Measurements from ENCODE around the gene KLK2. TPM values are rescaled to one million over a fixed set of nuclear protein-coding genes. Genes with fewer than 3 reads are reported as not detected.

The KLK2 gene
- total and polyA plus RNA-seq, 7 experiments from 2014 or later, result not detected

DNA sequence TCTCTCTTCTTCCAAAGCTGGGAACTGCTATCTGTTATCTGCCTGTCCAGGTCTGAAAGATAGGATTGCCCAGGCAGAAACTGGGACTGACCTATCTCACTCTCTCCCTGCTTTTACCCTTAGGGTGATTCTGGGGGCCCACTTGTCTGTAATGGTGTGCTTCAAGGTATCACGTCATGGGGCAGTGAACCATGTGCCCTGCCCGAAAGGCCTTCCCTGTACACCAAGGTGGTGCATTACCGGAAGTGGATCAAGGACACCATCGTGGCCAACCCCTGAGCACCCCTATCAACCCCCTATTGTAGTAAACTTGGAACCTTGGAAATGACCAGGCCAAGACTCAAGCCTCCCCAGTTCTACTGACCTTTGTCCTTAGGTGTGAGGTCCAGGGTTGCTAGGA, 13.4 kb upstream of the KLK2 start:
- H3K27ac Mint-ChIP-seq, result no peak overlapping the region
- peaks cover 0 to 8% (median 0%) of the 10 kb centered on the region in 7 donors for H3K4me1 Mint-ChIP-seq
- POLR2A ChIA-PET, result no interaction called here
- no peaks in the 10 kb centered on the region for H3K36me3 ChIP-seq (ENCODE audit: control insufficient read depth in 2 of 3, insufficient read depth in 3 of 3, low read length in 3 of 3)
- no peak overlapping the region for H3K27ac ChIP-seq (ENCODE audit: low read depth, low read length)
- CTCF ChIA-PET, result no interaction called here
- intact Hi-C loops (cut with micrococcal nuclease), result no loop called here
- ATAC-seq (no peak), DNase-seq (no peak)
- H3K4me3 ChIP-seq (ENCODE audit: low read length), result no peak overlapping the region
- H3K4me1 ChIP-seq (ENCODE audit: control insufficient read depth in 2 of 2, insufficient read depth in 2 of 2, low read length in 2 of 2), result no peaks in the 10 kb centered on the region
- peaks cover 0 to 4% of the 10 kb centered on the region in 2 donors for H3K27me3 ChIP-seq (ENCODE audit: control insufficient read depth in 2 of 2, insufficient read depth in 2 of 2, low read length in 2 of 2)
- H3K36me3 Mint-ChIP-seq, result peaks cover 0 to 8% (median 0%) of the 10 kb centered on the region in 5 donors
- H3K9me3 Mint-ChIP-seq, result peaks cover 0 to 21% (median 6%) of the 10 kb centered on the region in 11 donors
- no peaks in the 10 kb centered on the region for H3K9me3 ChIP-seq (ENCODE audit: control insufficient read depth in 2 of 3, low read length in 3 of 3)
- H3K4me3 Mint-ChIP-seq, result no peak overlapping the region
- peaks cover 15 to 74% (median 61%) of the 10 kb centered on the region in 5 donors for H3K27me3 Mint-ChIP-seq

DNA sequence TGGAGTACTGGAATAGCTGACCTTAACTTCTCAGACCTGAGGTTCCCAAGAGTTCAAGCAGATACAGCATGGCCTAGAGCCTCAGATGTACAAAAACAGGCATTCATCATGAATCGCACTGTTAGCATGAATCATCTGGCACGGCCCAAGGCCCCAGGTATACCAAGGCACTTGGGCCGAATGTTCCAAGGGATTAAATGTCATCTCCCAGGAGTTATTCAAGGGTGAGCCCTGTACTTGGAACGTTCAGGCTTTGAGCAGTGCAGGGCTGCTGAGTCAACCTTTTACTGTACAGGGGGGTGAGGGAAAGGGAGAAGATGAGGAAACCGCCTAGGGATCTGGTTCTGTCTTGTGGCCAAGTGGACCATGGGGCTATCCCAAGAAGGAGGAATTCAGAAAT, 12.2 kb upstream of the KLK2 start:
- ATAC-seq (no peak), DNase-seq (no peak)
- H3K36me3 Mint-ChIP-seq, result peaks cover 0 to 8% (median 0%) of the 10 kb centered on the region in 5 donors
- ChIA-PET CTCF (no interaction called here), POLR2A (no interaction called here)
- peaks cover 0 to 21% (median 3%) of the 10 kb centered on the region in 11 donors for H3K9me3 Mint-ChIP-seq
- no peak overlapping the region for H3K4me3 ChIP-seq (ENCODE audit: low read length)
- H3K4me1 Mint-ChIP-seq, result peaks cover 0 to 8% (median 0%) of the 10 kb centered on the region in 7 donors
- H3K27me3 Mint-ChIP-seq, result peaks cover 12 to 73% (median 54%) of the 10 kb centered on the region in 5 donors
- no peak overlapping the region for H3K27ac Mint-ChIP-seq
- H3K36me3 ChIP-seq (ENCODE audit: control insufficient read depth in 2 of 3, insufficient read depth in 3 of 3, low read length in 3 of 3), result no peaks in the 10 kb centered on the region
- intact Hi-C loops (cut with micrococcal nuclease), result no loop called here
- no peaks in the 10 kb centered on the region for H3K9me3 ChIP-seq (ENCODE audit: control insufficient read depth in 2 of 3, low read length in 3 of 3)
- H3K4me3 Mint-ChIP-seq, result no peak overlapping the region
- no peak overlapping the region for H3K27ac ChIP-seq (ENCODE audit: low read depth, low read length)
- H3K27me3 ChIP-seq (ENCODE audit: control insufficient read depth in 2 of 2, insufficient read depth in 2 of 2, low read length in 2 of 2), result peaks cover 0 to 4% of the 10 kb centered on the region in 2 donors
- H3K4me1 ChIP-seq (ENCODE audit: control insufficient read depth in 2 of 2, insufficient read depth in 2 of 2, low read length in 2 of 2), result no peaks in the 10 kb centered on the region

DNA sequence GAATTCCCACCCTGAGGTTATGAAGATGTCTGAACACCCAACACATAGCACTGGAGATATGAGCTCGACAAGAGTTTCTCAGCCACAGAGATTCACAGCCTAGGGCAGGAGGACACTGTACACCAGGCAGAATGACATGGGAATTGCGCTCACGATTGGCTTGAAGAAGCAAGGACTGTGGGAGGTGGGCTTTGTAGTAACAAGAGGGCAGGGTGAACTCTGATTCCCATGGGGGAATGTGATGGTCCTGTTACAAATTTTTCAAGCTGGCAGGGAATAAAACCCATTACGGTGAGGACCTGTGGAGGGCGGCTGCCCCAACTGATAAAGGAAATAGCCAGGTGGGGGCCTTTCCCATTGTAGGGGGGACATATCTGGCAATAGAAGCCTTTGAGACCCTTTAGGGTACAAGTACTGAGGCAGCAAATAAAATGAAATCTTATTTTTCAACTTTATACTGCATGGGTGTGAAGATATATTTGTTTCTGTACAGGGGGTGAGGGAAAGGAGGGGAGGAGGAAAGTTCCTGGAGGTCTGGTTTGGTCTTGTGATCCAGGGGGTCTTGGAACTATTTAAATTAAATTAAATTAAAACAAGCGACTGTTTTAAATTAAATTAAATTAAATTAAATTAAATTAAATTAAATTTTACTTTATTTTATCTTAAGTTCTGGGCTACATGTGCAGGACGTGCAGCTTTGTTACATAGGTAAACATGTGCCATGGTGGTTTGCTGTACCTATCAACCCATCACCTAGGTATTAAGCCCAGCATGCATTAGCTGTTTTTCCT, 11.5 kb upstream of the KLK2 start:
- POLR2A ChIA-PET, result no interaction called here

DNA sequence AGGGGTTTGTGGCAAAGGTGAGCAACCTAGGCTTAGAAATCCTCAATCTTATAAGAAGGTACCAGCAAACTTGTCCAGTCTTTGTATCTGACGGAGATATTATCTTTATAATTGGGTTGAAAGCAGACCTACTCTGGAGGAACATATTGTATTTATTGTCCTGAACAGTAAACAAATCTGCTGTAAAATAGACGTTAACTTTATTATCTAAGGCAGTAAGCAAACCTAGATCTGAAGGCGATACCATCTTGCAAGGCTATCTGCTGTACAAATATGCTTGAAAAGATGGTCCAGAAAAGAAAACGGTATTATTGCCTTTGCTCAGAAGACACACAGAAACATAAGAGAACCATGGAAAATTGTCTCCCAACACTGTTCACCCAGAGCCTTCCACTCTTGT, 3.8 kb upstream of the KLK2 start:
- no peaks in the 10 kb centered on the region for H3K4me1 ChIP-seq (ENCODE audit: control insufficient read depth in 2 of 2, insufficient read depth in 2 of 2, low read length in 2 of 2)
- no peak overlapping the region for H3K27ac ChIP-seq (ENCODE audit: low read depth, low read length)
- ATAC-seq, result no peak
- Mint-ChIP-seq H3K4me1 (no peaks in the 10 kb centered on the region), H3K36me3 (peaks cover 0 to 4% (median 0%) of the 10 kb centered on the region in 5 donors), H3K27ac (no peak overlapping the region), H3K27me3 (peaks cover 14 to 62% (median 39%) of the 10 kb centered on the region in 5 donors), H3K9me3 (peaks cover 0 to 3% (median 0%) of the 10 kb centered on the region in 11 donors), H3K4me3 (no peak overlapping the region)
- no peak overlapping the region for H3K4me3 ChIP-seq (ENCODE audit: low read length)
- no peaks in the 10 kb centered on the region for H3K36me3 ChIP-seq (ENCODE audit: control insufficient read depth in 2 of 3, insufficient read depth in 3 of 3, low read length in 3 of 3)
- ChIA-PET POLR2A (no interaction called here), CTCF (no interaction called here)
- no peaks in the 10 kb centered on the region for H3K27me3 ChIP-seq (ENCODE audit: control insufficient read depth in 2 of 2, insufficient read depth in 2 of 2, low read length in 2 of 2)
- no peak for DNase-seq
- intact Hi-C loops (cut with micrococcal nuclease), result no loop called here
- no peaks in the 10 kb centered on the region for H3K9me3 ChIP-seq (ENCODE audit: control insufficient read depth in 2 of 3, low read length in 3 of 3)

More for the DNA sequence above, 11.5 kb upstream of the KLK2 start:
- intact Hi-C loops (cut with micrococcal nuclease), result no loop called here
- Mint-ChIP-seq H3K4me3 (no peak overlapping the region), H3K27ac (no peak overlapping the region), H3K4me1 (peaks cover 0 to 8% (median 0%) of the 10 kb centered on the region in 7 donors), H3K27me3 (peaks cover 18 to 73% (median 54%) of the 10 kb centered on the region in 5 donors), H3K9me3 (peaks cover 0 to 21% (median 3%) of the 10 kb centered on the region in 11 donors), H3K36me3 (peaks cover 0 to 8% (median 0%) of the 10 kb centered on the region in 5 donors)
- Histone ChIP-seq H3K4me3 (ENCODE audit: low read length) (no peak overlapping the region), H3K27ac (ENCODE audit: low read depth, low read length) (no peak overlapping the region), H3K9me3 (ENCODE audit: control insufficient read depth in 2 of 3, low read length in 3 of 3) (no peaks in the 10 kb centered on the region), H3K36me3 (ENCODE audit: control insufficient read depth in 2 of 3, insufficient read depth in 3 of 3, low read length in 3 of 3) (no peaks in the 10 kb centered on the region), H3K27me3 (ENCODE audit: control insufficient read depth in 2 of 2, insufficient read depth in 2 of 2, low read length in 2 of 2) (peaks cover 0 to 4% of the 10 kb centered on the region in 2 donors), H3K4me1 (ENCODE audit: control insufficient read depth in 2 of 2, insufficient read depth in 2 of 2, low read length in 2 of 2) (no peaks in the 10 kb centered on the region)
- DNase-seq (no peak), ATAC-seq (no peak)
- CTCF ChIA-PET, result no interaction called here

DNA sequence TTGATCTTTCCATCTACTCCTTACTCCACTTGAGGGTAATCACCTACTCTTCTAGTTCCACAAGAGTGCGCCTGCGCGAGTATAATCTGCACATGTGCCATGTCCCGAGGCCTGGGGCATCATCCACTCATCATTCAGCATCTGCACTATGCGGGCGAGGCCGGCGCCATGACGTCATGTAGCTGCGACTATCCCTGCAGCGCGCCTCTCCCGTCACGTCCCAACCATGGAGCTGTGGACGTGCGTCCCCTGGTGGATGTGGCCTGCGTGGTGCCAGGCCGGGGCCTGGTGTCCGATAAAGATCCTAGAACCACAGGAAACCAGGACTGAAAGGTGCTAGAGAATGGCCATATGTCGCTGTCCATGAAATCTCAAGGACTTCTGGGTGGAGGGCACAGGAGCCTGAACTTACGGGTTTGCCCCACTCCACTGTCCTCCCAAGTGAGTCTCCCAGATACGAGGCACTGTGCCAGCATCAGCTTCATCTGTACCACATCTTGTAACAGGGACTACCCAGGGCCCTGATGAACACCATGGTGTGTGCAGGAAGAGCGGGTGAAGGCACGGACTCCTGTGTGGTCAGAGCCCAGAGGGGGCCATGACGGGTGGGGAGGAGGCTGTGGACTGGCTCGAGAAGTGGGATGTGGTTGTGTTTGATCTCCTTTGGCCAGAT, 2.7 kb upstream of the KLK2 start:
- no peak overlapping the region for H3K27ac ChIP-seq (ENCODE audit: low read depth, low read length)
- H3K27ac Mint-ChIP-seq, result no peak overlapping the region
- H3K9me3 ChIP-seq (ENCODE audit: control insufficient read depth in 2 of 3, low read length in 3 of 3), result no peaks in the 10 kb centered on the region
- ChIA-PET CTCF (no interaction called here), POLR2A (no interaction called here)
- peaks cover 0 to 3% (median 0%) of the 10 kb centered on the region in 11 donors for H3K9me3 Mint-ChIP-seq
- no peak overlapping the region for H3K4me3 ChIP-seq (ENCODE audit: low read length)
- H3K27me3 Mint-ChIP-seq, result peaks cover 9 to 52% (median 34%) of the 10 kb centered on the region in 5 donors
- no peaks in the 10 kb centered on the region for H3K4me1 Mint-ChIP-seq
- H3K36me3 ChIP-seq (ENCODE audit: control insufficient read depth in 2 of 3, insufficient read depth in 3 of 3, low read length in 3 of 3), result no peaks in the 10 kb centered on the region
- no peak overlapping the region for H3K4me3 Mint-ChIP-seq
- intact Hi-C loops (cut with micrococcal nuclease), result no loop called here
- no peaks in the 10 kb centered on the region for H3K27me3 ChIP-seq (ENCODE audit: control insufficient read depth in 2 of 2, insufficient read depth in 2 of 2, low read length in 2 of 2)
- DNase-seq (no peak), ATAC-seq (no peak)
- H3K36me3 Mint-ChIP-seq, result peaks cover 0 to 4% (median 0%) of the 10 kb centered on the region in 5 donors
- H3K4me1 ChIP-seq (ENCODE audit: control insufficient read depth in 2 of 2, insufficient read depth in 2 of 2, low read length in 2 of 2), result no peaks in the 10 kb centered on the region

DNA sequence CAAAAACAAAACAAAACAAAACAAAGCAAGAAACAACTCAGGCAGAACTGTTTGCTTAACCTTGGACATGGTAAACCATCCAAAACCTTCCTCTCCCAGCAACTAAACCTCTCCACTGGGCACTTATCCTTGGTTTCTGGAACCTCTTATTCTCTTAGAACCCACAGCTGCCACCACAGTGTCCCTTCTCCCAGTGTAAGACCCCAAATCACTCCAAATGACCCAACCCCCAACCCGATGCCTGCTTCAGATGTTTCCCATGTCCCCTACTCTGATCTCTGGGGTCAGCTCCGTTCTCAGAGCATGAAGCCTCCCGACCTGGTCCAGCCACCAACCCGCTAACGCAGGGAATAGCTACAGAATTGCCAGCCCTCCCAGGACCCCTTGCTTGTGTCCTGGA, 972 bp downstream of the KLK2 start:
- H3K4me1 ChIP-seq (ENCODE audit: control insufficient read depth in 2 of 2, insufficient read depth in 2 of 2, low read length in 2 of 2), result no peaks in the 10 kb centered on the region
- Mint-ChIP-seq H3K27ac (no peak overlapping the region), H3K9me3 (peaks cover 0 to 3% (median 0%) of the 10 kb centered on the region in 11 donors), H3K4me3 (no peak overlapping the region), H3K4me1 (peaks cover 0 to 2% (median 0%) of the 10 kb centered on the region in 7 donors), H3K27me3 (peaks cover 2 to 44% (median 32%) of the 10 kb centered on the region in 5 donors), H3K36me3 (peaks cover 0 to 4% (median 0%) of the 10 kb centered on the region in 5 donors)
- H3K27ac ChIP-seq (ENCODE audit: low read depth, low read length), result no peak overlapping the region
- DNase-seq (no peak), ATAC-seq (no peak)
- intact Hi-C loops (cut with micrococcal nuclease), result no loop called here
- no peak overlapping the region for H3K4me3 ChIP-seq (ENCODE audit: low read length)
- ChIA-PET CTCF (no interaction called here), POLR2A (no interaction called here)
- no peaks in the 10 kb centered on the region for H3K27me3 ChIP-seq (ENCODE audit: control insufficient read depth in 2 of 2, insufficient read depth in 2 of 2, low read length in 2 of 2)
- no peaks in the 10 kb centered on the region for H3K9me3 ChIP-seq (ENCODE audit: control insufficient read depth in 2 of 3, low read length in 3 of 3)
- H3K36me3 ChIP-seq (ENCODE audit: control insufficient read depth in 2 of 3, insufficient read depth in 3 of 3, low read length in 3 of 3), result no peaks in the 10 kb centered on the region
